Brain microvascular endothelial cell (primary cell): ENCODE data around the gene DGKE.

ENCODE experiments used
- DNase-seq: peaks from one replicate; pipeline ENCODE4 v3.0.0-alpha.2; 2020
- H3K27ac ChIP-seq: fragments of 250-450 bp; sonication (Bioruptor Pico); 2 replicates; pipeline ENCODE4 v1.5.1; 2020; ENCODE audit warnings: mild to moderate bottlenecking, moderate library complexity
- H3K27me3 ChIP-seq: fragments of 250-450 bp; sonication (Bioruptor Pico); replicated peaks from 2 replicates; pipeline ENCODE4 v1.5.1; 2020; ENCODE audit warnings: mild to moderate bottlenecking
- H3K36me3 ChIP-seq: fragments of 250-450 bp; sonication (Bioruptor Pico); replicated peaks from 2 replicates; pipeline ENCODE4 v1.5.1; 2020; ENCODE audit warnings: mild to moderate bottlenecking
- H3K4me3 ChIP-seq: 2 replicates; pipeline ENCODE4 v1.5.1; 2011; ENCODE audit warnings: low read depth, mild to moderate bottlenecking, control low read depth, low read length, moderate library complexity
- CTCF ChIP-seq: IDR thresholded peaks from 2 replicates; pipeline ENCODE4 v1.5.1; 2011; ENCODE audit warnings: low read depth, mild to moderate bottlenecking, moderate library complexity, low read length, control low read depth, inconsistent platforms; ENCODE audit errors: missing control alignments
- in situ Hi-C: cut with HindIII; loops from 2 replicates; pipeline ENCODE4 v1.10.0; 2017; ENCODE audit warnings: low sequenced_read_pairs, low pct_ligation_motif_present

Gene DGKE

GRCh38 chr17:56793957-56794356, 40.0 kb upstream of the DGKE start:
- H3K4me3 ChIP-seq, result no peak overlapping the region
- no peak overlapping the region for H3K27ac ChIP-seq
- H3K36me3 ChIP-seq, result no peaks in the 10 kb centered on the region
- no peak for TF ChIP-seq CTCF
- DNase-seq, result no peak
- H3K27me3 ChIP-seq, result no peaks in the 10 kb centered on the region
- in situ Hi-C loops, result no loop called here

DNA sequence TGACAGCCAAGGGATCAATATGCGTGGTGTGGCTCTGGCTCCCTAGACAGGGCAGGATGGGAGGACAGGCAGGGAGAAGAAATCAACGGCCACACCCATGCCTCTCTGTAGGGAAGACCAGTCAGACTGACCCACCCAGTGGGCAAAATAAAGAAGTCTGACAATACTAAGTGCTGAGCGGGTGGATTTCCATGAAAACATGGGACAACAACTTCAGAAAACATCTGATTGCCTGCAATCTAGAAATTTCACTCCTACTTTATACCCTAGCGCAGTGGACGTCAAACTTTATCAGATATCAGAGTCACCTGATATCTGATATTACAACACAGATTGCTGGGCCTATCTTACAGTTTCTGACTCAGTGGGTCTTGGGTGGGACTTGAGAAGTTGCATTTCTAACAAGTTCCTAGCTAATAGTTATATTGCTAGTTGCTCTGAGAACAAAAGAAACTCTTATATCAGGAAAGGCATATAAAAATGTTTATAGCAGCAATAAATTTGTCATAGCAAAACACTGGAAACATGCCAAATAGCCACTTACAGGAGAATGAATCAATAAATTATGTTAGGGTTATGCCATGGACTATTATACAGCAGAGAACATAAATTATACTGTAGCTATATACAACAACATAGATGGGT, 38.6 kb upstream of the DGKE start:
- in situ Hi-C loops, result no loop called here
- TF ChIP-seq CTCF, result no peak
- Histone ChIP-seq H3K27ac (no peak overlapping the region), H3K4me3 (no peak overlapping the region), H3K27me3 (no peaks in the 10 kb centered on the region), H3K36me3 (no peaks in the 10 kb centered on the region)
- no peak for DNase-seq

- no peak overlapping the region for H3K27ac ChIP-seq
- no peak for DNase-seq
- H3K36me3 ChIP-seq, result no peaks in the 10 kb centered on the region
- in situ Hi-C loops, result no loop called here
- H3K4me3 ChIP-seq, result no peak overlapping the region
- no peaks in the 10 kb centered on the region for H3K27me3 ChIP-seq
- no peak for TF ChIP-seq CTCF
Measured at GRCh38 chr17:56796536-56796935, 37.4 kb upstream of the DGKE start.

- in situ Hi-C loops, result no loop called here
- TF ChIP-seq CTCF, result no peak
- DNase-seq, result no peak
- Histone ChIP-seq H3K27ac (no peak overlapping the region), H3K4me3 (no peak overlapping the region), H3K27me3 (no peaks in the 10 kb centered on the region), H3K36me3 (no peaks in the 10 kb centered on the region)
Measured at GRCh38 chr17:56798916-56799315, 35.0 kb upstream of the DGKE start.

DNA sequence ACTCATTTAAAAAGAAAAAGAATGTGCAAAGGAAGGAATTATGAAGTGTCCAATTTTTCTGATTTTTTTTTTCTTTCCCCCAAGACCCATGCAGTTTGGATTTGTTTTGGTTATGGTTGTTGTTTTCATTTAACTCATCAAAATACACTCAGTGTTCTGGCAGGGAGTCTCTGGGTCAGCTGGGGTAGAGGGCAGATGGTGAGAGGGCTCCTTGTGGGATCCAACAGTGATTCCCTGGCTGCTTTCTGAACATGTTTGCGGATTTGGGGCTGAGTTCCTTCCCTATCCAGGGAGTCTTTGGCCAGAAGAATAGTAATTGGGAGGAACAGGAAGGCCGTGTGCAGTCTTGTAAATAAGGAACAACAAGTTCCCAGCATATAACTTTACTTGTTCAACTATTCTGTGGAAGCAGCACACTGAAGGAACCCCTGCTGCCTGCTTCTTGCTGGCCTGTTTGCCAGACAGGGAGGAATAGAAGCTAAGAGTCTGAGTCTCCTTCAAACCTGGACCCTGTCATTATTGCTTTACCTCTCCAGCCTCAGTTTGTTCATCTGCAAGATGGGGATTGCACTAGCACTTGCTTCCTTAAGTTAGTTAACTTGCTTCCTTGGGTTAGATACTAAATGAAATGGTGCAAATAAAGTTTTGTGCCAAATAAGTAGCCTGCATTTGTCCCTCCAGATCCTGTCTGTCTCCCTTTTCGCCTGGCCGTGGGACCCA, 32.3 kb upstream of the DGKE start:
- no peaks in the 10 kb centered on the region for H3K36me3 ChIP-seq
- no peak overlapping the region for H3K27ac ChIP-seq
- in situ Hi-C loops, result no loop called here
- TF ChIP-seq CTCF, result no peak
- no peaks in the 10 kb centered on the region for H3K27me3 ChIP-seq
- no peak overlapping the region for H3K4me3 ChIP-seq
- DNase-seq, result no peak
